Stimulated activated CD4-positive, alpha-beta T cell treated with anti-CD3 and anti-CD28 coated beads, Interleukin-2, amount 100 ng/mL, for 4 hours (primary cell): Measurements from ENCODE around the gene PLCD3.
"Not testable (repeated sequence)": the region's sequence is repeated elsewhere in the genome, so short reads cannot be mapped to it uniquely, and the experiment has no call there.

ENCODE experiments used
- DNase-seq: peaks from one replicate; pipeline ENCODE4 v3.0.0-alpha.2; 2020; ENCODE audit warnings: low read depth

The PLCD3 gene

DNA sequence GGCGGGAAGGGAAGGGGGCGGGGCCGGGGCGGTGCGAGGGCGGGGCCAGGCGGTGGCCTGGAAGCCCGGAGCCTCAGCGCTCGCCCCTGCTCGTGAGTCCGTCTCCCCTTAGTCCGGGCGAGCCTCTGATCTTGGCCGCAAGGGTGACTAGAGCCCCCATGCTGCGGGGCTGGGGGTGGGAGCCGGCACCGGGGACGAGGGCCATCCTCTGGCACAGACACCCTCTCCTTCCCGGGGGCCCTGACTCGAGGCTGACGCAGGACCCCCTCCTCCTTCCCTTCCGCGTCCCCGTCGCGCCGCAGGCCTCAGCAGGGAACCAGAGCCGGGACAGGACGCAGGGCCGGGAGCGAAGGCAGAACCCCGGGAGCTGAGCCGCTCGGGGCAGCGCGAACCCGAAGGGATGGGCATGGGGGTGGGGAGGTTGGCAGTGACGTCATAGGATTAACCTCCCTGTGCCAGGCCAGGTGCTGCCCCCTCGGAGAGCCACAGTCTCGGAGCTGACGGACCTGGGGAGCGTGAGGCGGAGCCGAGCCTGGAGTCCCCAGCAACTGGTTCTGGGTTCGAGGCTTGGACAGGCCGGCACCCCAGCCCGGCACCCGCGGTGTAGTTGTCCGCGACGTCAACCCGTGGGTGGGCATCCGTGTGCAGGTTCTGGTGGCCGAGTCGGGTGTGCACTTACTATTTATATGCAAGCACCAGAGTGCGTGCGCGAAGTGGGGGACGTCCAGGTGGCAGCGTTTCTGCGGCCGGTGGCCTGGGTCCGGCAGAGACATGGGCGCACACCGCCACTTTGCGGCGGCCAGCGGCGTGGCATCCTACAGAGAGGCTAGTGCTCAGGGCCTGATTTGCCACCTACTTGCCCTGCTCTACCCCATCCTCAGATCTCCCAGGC is 503 bp upstream of the PLCD3 start:
- DNase-seq = peak; percentile 30

DNA sequence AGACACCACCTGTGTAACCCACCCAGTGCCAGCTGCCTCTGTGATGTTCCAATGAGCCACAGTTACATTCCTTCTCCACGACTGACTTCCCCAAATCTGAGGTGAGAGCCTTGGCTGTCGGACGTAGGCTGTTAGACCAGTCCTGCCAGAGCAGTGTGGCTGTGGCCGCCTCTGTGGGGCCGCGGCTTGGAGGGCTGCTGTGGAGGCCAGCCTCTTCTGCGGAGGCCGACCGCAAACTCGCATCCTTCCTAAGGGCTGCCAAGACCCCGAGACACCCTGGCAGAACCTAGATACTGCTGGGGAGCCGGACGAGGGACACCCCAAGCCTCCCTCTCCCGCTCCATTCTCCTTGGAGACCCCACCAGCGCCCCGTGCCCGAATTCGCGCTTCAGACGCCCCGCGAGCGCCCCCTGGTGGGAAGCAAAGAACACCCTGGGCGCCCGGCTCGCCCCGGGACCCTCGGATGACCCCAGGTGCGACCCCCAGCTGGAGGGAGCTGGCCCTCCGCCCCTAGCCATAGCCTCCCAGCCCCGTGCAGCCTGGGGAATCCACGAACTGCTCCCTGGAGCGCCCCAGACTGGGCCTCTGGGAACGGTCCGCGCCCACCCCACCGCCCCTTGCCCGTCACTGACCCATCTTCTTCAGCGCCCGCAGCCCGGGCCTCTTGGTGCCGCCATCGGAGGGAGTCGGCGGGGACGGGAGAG is 547 bp downstream of the PLCD3 start:
- DNase-seq = no peak

- DNase-seq = no peak
These were observed 1.4 kb downstream of the PLCD3 start for GRCh38 chr17:45130681-45131615.

GRCh38 chr17:45129940-45130680 is 2.2 kb downstream of the PLCD3 start:
- DNase-seq = no peak

- DNase-seq = no peak
These were observed 2.8 kb downstream of the PLCD3 start for GRCh38 chr17:45129426-45129939.

DNA sequence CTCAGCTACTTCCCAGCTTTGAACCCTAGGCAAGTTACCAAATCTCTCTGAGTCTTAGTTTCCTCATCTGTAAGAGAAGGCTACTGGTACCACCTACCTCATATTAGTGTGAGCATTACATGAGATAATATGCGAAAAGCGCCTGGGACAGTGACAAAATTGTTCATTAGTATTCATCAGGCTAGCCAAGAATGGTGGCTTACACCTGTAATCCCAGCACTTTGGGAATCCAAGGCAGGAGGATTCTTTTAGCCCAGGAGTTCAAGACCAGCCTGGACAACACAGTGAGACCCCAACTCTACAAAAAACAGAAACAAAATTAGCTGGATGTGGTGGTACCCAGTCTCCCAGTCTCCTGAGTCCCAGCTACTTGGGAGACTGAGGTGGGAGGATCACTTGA is 3.3 kb downstream of the PLCD3 start:
- no peak for DNase-seq

DNA sequence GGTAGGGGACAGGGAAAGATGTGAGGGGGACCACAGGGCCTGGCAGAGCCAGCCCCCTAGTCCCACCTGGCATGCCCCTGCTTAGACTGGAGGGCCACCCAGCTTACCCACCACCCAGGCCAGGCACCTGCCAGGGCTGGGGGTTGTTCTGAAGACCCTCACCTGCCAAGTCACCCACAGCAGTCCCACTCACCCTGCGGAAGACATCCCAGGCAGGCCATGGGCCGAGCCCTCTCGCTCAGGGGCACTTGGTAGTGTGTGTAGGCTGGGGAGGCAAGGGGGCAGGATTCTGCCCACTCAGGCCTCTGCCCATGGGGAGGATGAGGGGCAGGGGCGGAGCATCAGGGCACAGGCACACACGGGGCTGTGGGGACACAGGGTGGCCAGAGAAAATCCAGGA is 4.0 kb downstream of the PLCD3 start:
- DNase-seq = no peak

GRCh38 chr17:45127548-45128300 is 4.6 kb downstream of the PLCD3 start:
- DNase-seq = no peak

DNA sequence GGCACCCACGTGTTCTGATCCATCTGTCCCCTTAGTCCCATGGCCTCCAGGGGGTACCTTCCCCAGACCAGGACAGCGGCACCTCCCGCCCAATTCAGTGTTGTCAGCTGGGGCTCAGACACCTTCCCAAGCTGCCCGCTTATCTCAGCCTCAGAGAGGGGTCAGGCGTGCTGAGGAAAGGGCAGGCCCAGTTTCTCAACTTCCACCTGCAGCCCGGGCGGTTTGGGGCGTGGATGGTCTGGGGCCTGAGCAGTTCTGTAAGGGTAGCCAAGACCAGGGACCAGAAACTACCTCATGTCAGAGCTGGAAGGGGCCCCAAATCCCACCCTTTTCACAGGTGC is 5.1 kb downstream of the PLCD3 start:
- no peak for DNase-seq

DNA sequence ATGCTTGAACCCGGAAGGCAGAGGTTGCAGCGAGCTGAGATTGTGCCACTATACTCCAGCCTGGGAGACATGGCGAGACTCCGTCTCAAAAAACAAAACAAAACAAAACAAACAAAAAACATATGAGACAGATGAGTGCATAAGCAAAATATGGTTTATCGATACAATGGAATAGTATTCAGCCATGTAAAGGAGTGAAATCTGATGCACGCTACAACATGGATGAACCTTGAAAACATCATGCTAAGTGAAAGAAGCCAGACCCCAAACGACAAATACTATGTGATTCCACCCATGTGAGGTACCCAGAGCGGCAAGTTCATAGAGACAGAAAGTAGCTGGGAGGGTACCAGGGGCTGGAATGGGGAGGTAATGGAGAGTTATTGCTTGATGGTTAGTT is 6.8 kb downstream of the PLCD3 start:
- no peak for DNase-seq

DNA sequence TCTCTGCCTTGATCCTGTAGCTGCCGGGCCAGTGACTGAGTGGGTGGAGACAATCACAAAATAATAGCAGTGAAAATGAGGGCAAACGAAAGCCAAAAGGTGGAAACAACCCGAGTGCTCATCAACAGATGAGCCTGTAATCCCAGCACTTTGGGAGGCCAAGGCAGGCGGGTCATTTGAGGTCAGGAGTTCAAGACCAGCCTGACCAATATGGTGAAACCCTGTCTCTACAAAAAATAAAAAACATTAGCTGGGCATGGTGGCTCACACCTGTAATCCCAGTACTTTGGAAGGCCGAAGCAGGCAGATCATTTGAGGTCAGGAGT is 7.6 kb downstream of the PLCD3 start:
- DNase-seq = not testable (repeated sequence)

- DNase-seq = no peak
These were observed 8.2 kb downstream of the PLCD3 start for GRCh38 chr17:45123930-45124796.

DNA sequence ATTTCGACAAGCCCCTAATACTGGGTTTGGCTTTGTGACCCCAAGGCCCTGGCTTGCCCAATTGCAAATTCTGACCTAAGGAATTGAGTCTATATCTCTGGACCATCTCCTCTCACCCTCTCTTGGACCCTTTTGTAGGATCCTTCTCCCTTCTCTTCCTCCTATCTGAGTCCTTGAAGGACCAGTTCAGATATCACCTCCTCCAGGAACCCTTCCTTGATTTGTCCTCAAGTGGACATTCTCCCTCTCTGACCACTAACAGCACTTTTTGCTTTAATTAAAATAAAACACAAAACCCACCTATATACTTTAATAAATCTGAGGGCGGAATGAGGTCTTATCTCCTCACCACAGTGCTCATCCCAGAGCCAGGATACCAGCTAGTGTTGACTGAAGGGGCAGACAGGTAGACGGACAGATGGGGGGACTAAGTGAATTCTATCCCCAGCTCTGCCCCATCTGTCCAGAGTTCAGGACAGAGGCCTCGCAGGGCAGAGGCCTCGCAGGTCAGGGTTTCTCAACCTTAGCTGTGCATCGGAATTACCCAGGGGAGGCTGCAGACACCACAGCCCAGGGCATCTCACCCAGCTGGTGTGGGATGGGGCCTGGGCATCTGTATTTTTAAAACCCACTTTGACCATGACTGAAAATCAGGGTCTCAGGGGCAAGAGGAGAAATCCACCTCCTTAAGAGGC is 9.1 kb downstream of the PLCD3 start:
- no peak for DNase-seq

DNA sequence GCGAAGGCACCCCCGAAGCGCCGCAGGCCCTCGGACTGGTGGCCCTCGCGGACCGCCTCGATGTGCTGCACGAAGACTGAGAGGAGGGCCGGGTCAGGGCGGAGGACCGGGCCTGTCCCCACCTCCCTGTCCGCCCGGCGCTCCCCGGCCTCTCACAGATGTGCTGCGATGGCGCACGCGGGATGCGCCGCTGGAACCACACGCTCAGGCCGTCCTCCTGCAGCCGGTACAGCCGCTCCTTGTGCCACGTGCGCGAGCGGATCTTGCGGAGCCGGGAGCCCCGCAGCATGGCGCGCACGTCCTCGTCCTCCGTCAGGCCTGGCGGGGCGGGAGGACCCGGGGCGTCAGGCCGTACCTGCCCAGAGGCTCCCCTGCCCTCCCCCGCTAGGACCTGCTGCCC is 11.3 kb downstream of the PLCD3 start:
- DNase-seq = no peak

GRCh38 chr17:45120558-45120957 is 11.8 kb downstream of the PLCD3 start:
- no peak for DNase-seq

- DNase-seq = no peak
These were observed 12.4 kb downstream of the PLCD3 start for GRCh38 chr17:45119964-45120363.

GRCh38 chr17:45118691-45119090 is 13.6 kb downstream of the PLCD3 start:
- no peak for DNase-seq

DNA sequence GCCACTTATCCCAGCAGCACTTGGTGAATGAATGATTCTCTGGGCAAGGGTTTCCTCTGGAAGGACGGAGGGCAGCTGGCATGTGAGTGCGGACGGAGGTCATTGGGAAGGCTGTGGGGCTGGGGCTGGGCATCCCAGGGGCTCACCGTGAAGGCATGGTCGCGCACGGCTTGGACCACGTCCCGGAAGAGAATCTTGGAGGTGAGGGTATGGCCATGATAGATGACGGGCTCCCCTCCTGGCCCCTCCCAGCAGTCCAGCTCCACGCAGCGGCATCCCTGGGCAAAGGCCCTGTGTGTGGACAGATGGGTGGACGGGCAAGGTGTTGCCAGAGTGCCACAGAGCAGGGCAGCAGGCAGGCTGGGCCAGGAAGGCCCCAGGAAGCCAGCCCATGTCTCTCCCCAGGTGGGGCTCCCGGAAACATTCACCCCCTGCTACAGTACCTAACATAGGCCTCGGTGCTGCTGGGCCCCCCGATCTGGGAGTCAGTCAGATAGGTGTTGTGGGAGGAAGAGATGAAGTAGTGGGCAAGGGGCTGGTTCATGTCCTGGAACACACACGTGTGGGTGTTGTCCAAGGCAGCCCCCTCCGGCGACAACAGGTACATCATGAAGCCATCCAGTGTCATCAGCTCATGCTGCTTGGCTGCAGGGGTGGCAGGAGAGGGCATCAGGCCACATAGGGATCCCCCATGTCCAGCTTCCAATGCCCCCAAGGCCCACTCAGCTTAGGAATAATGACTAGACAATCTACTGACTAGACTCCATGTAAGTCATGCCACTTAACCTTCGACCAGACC is 14.3 kb downstream of the PLCD3 start:
- no peak for DNase-seq
